ENCODE data around the gene CIAO1. TPM values are rescaled to one million over a fixed set of nuclear protein-coding genes. Genes with fewer than 3 reads are reported as not detected.

The CIAO1 gene
- total and polyA plus RNA-seq, 2 of the 8 experiments (the other 6 are each of a cell fraction or from before 2014, with no cell fraction given): 63.7 to 99.2 TPM

DNA sequence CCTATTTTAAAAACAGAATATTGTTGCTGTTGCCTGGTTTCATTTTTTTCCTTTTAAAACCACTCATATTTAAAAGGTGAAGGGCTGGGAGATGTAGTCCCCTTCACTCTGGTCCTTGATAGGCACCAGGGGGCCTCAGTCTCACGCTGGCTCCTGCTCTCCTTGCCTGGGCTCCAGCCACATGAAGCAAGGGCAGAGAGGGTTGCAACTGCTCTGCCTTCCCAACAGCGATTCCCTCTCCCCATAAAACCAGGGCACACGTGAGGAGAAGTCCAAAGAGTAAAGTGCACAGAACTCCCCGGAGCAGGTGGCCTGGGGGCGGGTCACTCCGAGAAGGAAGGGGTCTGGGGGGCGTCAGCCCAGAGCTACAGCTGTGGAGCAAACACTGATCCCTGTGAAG is 13.0 kb upstream of the CIAO1 start:
- Histone ChIP-seq H3K27ac (ENCODE audit: low read depth, low read length) (no peak overlapping the region), H2AFZ (ENCODE audit: low read length) (no peak overlapping the region), H3K23ac (ENCODE audit: insufficient read length) (no peak overlapping the region), H2AK5ac (ENCODE audit: low read depth, low read length) (no peak overlapping the region), H4K91ac (replicated peaks; ENCODE audit: insufficient read length, low read length) (no peak overlapping the region), H2BK5ac (ENCODE audit: low read depth, low read length) (no peak overlapping the region), H3K4me2 (ENCODE audit: insufficient read depth in 1 of 2, low read depth in 2 of 2, low read length in 2 of 2) (no peak overlapping the region), H4K20me1 (replicated peaks in 1 of 2; ENCODE audit: control insufficient read depth in 1 of 2, insufficient read depth in 2 of 2, low read length in 2 of 2) (peaks cover 1 to 3% of the 10 kb centered on the region in 2 experiments), H3K14ac (ENCODE audit: insufficient read length) (no peak overlapping the region), H3K36me3 (ENCODE audit: control insufficient read depth in 2 of 4, insufficient read depth in 4 of 4, low read length in 3 of 4) (peaks cover 3 to 11% (median 5%) of the 10 kb centered on the region in 4 experiments; a peak in 5 of 8 replicates), H3K4me3 (ENCODE audit: extremely low read depth in 1 of 4, insufficient read depth in 2 of 4, low read depth in 3 of 4, low read length in 4 of 4) (no peak overlapping the region), H2BK12ac (ENCODE audit: low read depth, low read length) (no peak overlapping the region), H2BK120ac (replicated peaks; ENCODE audit: low read depth, low read length) (no peak overlapping the region), H4K8ac (ENCODE audit: extremely low read depth, insufficient read depth, low read length) (no peak overlapping the region), H2BK15ac (ENCODE audit: low read length) (no peak overlapping the region), H3K9ac (replicated peaks in 1 of 4; ENCODE audit: extremely low read depth in 1 of 4, low read depth in 3 of 4, low read length in 3 of 4) (no peak overlapping the region), H3K79me2 (ENCODE audit: control insufficient read depth in 1 of 2, insufficient read depth in 2 of 2, low read length in 2 of 2) (no peaks in the 10 kb centered on the region; a peak in 1 of 4 replicates), H3K4ac (replicated peaks; ENCODE audit: insufficient read length, low read depth, low read length) (no peak overlapping the region), H3K79me1 (ENCODE audit: low read depth, low read length) (peaks cover 2% of the 10 kb centered on the region; the same call in 1 of the 2 replicates), H4K5ac (ENCODE audit: insufficient read length, low read depth, low read length) (no peak overlapping the region), H3K4me1 (replicated peaks in 1 of 4; ENCODE audit: control insufficient read depth in 3 of 4, insufficient read depth in 4 of 4, low read length in 3 of 4) (no peaks in the 10 kb centered on the region), H3K23me2 (ENCODE audit: low read depth, low read length) (no peaks in the 10 kb centered on the region), H2BK20ac (ENCODE audit: low read length) (no peak overlapping the region), H3K9me3 (ENCODE audit: insufficient read depth in 2 of 2, low read depth in 1 of 2, low read length in 1 of 2) (no peaks in the 10 kb centered on the region), H3K56ac (replicated peaks; ENCODE audit: insufficient read length, low read depth, low read length) (no peak overlapping the region), H3K18ac (ENCODE audit: extremely low read depth, low read length) (no peak overlapping the region), H3K27me3 (replicated peaks in 1 of 4; ENCODE audit: control insufficient read depth in 3 of 4, extremely low read depth in 1 of 4, insufficient read depth in 3 of 4, low read length in 3 of 4) (no peaks in the 10 kb centered on the region)
- WGBS, 2 experiments (ENCODE audit: extremely low coverage in 1 of 2, insufficient coverage in 1 of 2, insufficient read length in 1 of 2, insufficient replicate concordance in 2 of 2, low coverage in 1 of 2, low lambda C conversion rate in 2 of 2, missing lambda C conversion rate in 1 of 2): 93% methylated on average over 7 of the region's 7 CpGs; no CpG with 5 or more reads in 1 of the 2 experiments
- CTCF ChIA-PET (ENCODE audit: partially characterized antibody): interaction anchor here (1.5 to 2.6 kb wide), 2 partner anchors 13 to 93 kb away, joined by 3 to 11 read pairs; no protein-coding TSS in a partner anchor
- DNase-seq (ENCODE audit: low read depth in 1 of 2, low spot score in 2 of 2): no peak
- TF ChIP-seq, protein P1, sequence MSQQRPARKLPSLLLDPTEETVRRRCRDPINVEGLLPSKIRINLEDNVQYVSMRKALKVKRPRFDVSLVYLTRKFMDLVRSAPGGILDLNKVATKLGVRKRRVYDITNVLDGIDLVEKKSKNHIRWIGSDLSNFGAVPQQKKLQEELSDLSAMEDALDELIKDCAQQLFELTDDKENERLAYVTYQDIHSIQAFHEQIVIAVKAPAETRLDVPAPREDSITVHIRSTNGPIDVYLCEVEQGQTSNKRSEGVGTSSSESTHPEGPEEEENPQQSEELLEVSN (IDR thresholded peaks at IDR 0.05): no peak
- TF ChIP-seq JUND (IDR thresholded peaks at IDR 0.05; ENCODE audit: low read length) (no peak), SUZ12 (IDR thresholded peaks at IDR 0.05; ENCODE audit: low read length) (no peak), SIN3A (conservative IDR thresholded peaks at IDR 0.05 in 1 of 2, IDR thresholded peaks at IDR 0.05 in 1 of 2; ENCODE audit: low read depth in 1 of 2, low read length in 2 of 2) (no peak), BCL11A (IDR thresholded peaks at IDR 0.05; ENCODE audit: low read depth in 2 of 2, low read length in 2 of 2) (no peak), POLR2AphosphoS5 (IDR thresholded peaks at IDR 0.05; ENCODE audit: low read depth, low read length) (no peak), TAF1 (IDR thresholded peaks at IDR 0.05; ENCODE audit: low read depth, low read length) (no peak), HDAC6 (IDR thresholded peaks at IDR 0.05; ENCODE audit: low read depth, low read length) (no peak), JUN (IDR thresholded peaks at IDR 0.05; ENCODE audit: low read depth, low read length) (no peak)
- TF ChIP-seq, protein P2, sequence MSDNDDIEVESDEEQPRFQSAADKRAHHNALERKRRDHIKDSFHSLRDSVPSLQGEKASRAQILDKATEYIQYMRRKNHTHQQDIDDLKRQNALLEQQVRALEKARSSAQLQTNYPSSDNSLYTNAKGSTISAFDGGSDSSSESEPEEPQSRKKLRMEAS (IDR thresholded peaks at IDR 0.05): no peak
- FAIRE-seq: no peak
- POLR2A ChIA-PET (ENCODE audit: partially characterized antibody): interaction anchor here (0.8 to 4.3 kb wide), 4 partner anchors 8 to 45 kb away, joined by 3 to 16 read pairs (median 3); no protein-coding TSS in a partner anchor

Data from H1 (cell line).